Eye (tissue), 1 donor: ENCODE measurements around the gene RAB26.

Experiments used
- DNase-seq: peaks from one replicate; pipeline ENCODE4 v3.0.0-alpha.2; 2015

Gene RAB26

DNA sequence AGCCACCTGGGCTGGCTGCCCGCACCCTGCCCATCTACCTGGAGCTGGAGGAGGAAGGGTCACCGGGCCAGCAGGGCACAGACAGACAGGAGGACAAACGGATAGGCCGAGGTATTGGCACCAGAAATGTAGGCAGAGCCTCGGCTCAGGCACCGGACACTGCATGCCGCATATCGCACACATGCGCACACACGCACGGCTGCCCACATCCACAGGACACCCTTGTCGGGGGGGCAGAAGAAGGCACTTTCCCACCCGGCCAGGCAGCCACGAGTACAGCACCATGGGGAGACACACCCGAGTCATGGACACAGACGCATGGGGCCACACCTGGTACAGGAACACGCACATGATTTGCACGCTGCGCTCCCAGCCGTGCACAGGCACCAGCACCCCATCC, 33.5 kb downstream of the RAB26 start:
- no peak for DNase-seq

GRCh38 chr16:2183671-2184070, 35.2 kb downstream of the RAB26 start:
- no peak for DNase-seq

GRCh38 chr16:2184346-2184745, 35.9 kb downstream of the RAB26 start:
- no peak for DNase-seq

- no peak for DNase-seq
Measured at GRCh38 chr16:2184962-2185361, 36.5 kb downstream of the RAB26 start.

- no peak for DNase-seq
Measured at GRCh38 chr16:2186064-2186463, 37.6 kb downstream of the RAB26 start.

GRCh38 chr16:2186505-2186904, 38.1 kb downstream of the RAB26 start:
- no peak for DNase-seq

DNA sequence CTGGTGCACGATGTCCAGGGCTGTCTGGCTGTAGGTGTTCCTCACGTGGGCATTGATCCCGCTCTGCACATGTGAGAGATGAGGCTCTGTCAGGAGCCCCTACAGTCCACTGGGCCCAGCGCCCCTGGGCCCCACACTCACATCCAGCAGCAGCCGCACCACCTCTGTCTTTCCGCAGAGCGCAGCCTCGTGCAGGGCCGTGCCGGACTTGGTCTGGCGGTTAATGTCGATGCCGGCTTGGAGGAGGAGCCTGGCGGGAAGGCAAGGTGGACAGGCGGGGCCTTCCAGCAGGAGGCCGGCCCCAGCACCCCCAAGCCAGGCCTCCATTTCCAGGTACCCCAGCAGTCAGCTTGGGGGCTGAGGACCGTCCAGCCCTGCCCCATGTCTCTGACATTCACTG, 38.8 kb downstream of the RAB26 start:
- no peak for DNase-seq

- DNase-seq, result no peak
Measured at GRCh38 chr16:2188395-2188794, 40.0 kb downstream of the RAB26 start.

GRCh38 chr16:2189252-2189893, 40.9 kb downstream of the RAB26 start:
- DNase-seq, result no peak

- DNase-seq, result no peak
Measured at GRCh38 chr16:2190002-2190658, 41.7 kb downstream of the RAB26 start.

- no peak for DNase-seq
Measured at GRCh38 chr16:2190659-2191445, 42.4 kb downstream of the RAB26 start.

DNA sequence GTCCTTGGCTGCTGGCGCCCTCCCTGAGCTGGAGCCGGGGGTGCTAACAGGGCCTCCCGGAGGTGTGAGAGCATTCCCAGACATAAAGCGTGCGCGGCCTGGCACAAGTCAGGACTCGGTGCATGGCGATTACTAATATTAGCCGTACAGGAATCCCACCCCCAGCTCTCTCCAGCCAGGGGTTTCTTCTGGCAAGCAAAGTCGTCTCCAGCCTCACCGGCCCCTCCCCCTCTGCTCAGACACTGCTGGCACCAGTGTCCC, 43.0 kb downstream of the RAB26 start:
- no peak for DNase-seq

GRCh38 chr16:2194166-2194834, 45.9 kb downstream of the RAB26 start:
- peak; percentile 38 for DNase-seq

GRCh38 chr16:2194852-2195321, 46.5 kb downstream of the RAB26 start:
- peak; percentile 64 for DNase-seq

- peak; percentile 58 for DNase-seq
Measured at GRCh38 chr16:2195322-2196161, 47.1 kb downstream of the RAB26 start.

DNA sequence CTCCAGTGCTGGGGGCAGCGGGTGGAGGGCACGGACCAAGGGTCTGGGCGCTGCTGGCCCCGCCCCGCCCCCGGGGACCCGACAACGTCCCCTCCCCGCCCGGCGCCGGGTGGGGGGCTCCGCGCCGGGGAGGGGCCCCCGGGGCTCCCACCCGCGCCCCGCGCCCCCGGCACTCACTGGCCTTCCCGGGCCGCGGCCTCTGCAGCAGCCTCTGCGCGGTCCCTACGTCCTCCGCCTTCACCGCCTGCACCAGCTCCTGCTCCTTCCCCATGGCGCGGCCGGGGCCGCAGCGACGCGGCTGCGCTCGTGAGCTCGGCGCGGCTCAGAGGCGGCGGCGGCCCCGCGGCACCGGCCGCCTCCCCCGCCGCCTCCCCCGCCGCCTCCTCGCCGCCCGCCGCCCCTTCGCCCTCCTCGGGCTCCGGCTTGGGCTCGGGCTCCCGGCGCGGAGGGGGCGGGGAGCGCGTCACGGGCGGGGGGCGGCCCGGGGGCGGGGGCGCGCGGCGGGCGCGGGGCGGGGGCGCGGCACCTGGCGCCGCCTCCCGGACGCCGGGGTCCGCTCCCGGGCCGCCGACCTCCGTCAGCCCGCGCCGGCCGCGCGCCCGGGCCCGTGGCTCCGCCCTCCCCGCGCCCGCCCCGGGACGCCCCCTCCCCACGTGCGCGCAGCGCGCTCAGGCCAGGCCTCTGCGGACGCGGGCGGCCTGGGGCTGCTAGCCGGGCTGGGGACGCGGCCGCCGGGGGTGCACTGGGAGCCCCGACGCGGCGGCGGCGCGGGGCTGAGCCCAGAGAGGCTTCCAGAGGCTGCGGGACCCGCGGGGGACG, 47.9 kb downstream of the RAB26 start, which contains the start of gene CASKIN1:
Gene CASKIN1 (minus strand): TSS at position 444 of the 819 bp plus-strand sequence. CDS start 173 bp downstream, at position 271.
- peak; percentile 46 for DNase-seq

GRCh38 chr16:2196981-2197511, 48.6 kb downstream of the RAB26 start:
- DNase-seq, result no peak

GRCh38 chr16:2197765-2198164, 49.3 kb downstream of the RAB26 start:
- DNase-seq, result no peak

DNA sequence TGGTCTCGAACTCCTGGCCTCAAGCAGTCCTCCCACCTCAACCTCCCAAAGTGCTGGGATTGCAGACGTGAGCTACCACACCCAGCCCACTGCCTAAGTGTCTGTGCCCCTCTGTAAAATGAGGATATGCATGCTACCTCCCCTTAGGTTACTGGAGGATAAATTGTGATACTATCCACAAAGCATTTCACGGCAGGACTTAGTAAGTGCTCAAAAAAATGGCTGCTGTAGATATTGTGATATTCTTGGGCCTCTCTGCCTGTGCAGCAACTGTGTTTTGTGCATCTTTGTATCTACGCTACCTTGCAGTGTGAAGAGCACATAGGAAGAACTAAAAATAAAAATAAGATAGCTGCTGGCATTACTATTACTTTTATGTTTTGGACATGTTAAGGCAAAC, 49.9 kb downstream of the RAB26 start:
- DNase-seq, result no peak

DNA sequence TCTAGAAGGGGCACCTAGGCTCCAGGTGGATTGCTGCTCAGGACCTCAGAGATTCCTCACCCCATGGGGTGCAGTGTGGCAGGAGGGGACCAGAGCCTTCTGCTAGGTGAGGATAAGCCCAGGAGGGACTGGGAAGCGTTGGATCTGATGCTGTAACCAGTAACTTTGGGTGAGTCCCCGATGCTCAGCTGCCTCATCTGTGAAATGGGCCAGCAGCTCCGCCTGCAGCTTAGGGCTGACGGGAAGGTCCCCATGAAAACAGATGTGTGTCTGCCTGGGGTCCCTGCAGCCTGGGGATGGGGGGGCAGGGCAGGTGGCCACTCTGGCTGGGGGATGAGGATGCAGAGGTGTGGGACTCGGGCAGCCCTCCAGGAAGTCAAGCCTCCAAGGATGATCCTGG, 50.7 kb downstream of the RAB26 start:
- DNase-seq, result no peak

- no peak for DNase-seq
Measured at GRCh38 chr16:2199621-2200139, 51.3 kb downstream of the RAB26 start.
